Measurements from ENCODE around the gene C11orf24.

C11orf24 gene

DNA sequence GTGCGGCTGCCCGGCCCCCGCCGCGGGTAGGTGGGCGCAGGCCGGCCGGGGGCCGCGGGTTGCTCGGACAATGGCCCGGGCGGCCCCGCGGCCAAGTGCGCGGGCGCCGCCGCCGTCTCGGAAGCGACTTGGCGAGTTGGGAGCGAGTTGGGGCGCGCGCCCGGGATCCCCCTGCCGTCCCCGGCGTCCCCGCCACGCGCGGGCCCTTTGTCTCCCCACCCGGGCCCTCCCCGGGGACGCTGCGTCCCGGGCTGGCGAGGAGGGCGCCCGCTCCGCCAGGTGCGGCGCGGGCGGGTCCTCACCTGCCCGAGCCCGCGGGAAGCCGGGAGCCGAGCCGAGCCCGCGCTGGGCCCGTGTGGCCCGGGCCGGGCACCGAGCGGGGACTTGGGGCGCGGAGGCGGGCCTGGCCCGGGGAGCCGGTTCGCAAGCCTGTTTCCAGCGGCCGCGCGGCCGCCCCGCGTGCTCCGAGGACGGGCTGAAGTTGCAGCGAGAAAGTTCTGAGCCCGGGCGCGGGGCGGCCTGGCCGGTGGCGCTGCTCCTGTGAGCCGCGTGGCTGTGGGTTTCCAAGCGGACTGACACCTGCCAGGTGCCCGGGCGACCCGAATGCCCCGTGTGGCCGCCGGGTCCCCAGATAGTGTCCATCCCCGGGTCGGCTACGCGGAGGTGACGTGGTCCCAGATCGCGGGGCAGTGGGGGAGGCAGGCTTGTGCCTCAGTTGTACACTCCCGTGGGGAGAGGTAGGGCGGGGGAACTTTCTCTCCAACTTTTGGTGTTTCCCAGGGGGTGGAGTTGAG, 41.2 kb upstream of the C11orf24 start:
- TF ChIP-seq, protein P1, sequence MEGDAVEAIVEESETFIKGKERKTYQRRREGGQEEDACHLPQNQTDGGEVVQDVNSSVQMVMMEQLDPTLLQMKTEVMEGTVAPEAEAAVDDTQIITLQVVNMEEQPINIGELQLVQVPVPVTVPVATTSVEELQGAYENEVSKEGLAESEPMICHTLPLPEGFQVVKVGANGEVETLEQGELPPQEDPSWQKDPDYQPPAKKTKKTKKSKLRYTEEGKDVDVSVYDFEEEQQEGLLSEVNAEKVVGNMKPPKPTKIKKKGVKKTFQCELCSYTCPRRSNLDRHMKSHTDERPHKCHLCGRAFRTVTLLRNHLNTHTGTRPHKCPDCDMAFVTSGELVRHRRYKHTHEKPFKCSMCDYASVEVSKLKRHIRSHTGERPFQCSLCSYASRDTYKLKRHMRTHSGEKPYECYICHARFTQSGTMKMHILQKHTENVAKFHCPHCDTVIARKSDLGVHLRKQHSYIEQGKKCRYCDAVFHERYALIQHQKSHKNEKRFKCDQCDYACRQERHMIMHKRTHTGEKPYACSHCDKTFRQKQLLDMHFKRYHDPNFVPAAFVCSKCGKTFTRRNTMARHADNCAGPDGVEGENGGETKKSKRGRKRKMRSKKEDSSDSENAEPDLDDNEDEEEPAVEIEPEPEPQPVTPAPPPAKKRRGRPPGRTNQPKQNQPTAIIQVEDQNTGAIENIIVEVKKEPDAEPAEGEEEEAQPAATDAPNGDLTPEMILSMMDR (IDR thresholded peaks at IDR 0.05; ENCODE audit: low read depth, low read length), result no peak
- peak overlapping the region; percentile 54 for H3K4me3 ChIP-seq (ENCODE audit: low read depth, low read length)

DNA sequence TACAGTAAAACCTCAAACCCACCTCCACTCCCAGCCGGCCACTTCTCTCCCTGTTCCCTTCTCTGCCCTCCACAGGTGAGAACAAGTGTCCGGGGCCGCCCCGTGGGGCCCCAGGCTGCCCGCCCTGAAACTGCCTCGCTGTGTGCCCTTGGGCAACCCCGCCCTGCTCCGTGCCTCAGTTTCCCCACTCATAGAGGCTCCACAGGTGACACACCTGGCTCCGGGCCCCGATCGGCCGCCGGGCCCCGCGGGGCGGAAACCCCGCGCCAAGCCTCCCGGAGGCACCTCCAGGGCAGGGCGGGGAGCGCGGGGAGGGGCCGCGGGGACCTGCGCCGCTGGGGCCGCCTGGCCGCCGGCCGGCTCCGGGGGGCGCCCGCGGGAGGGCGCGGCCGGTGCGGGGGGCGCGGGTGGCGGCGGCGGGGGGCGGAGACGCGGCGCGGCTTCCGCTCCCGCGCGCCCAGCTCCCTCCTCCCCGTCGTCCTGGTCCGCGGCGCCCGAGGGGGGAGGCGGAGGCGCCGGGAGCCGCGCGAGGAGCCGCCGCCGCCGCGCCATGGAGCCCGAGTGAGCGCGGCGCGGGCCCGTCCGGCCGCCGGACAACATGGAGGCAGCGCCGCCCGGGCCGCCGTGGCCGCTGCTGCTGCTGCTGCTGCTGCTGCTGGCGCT, 40.5 kb upstream of the C11orf24 start, which contains the start of gene LRP5:
Gene LRP5 (plus strand): TSS at position 475 of the 663 bp plus-strand sequence. CDS start 124 bp downstream, at position 599.
- H3K4me3 ChIP-seq (ENCODE audit: low read depth, low read length), result peak within 1 kb of the TSS; percentile 54
- TF ChIP-seq, protein P1 (IDR thresholded peaks at IDR 0.05; ENCODE audit: low read depth, low read length), result no peak

DNA sequence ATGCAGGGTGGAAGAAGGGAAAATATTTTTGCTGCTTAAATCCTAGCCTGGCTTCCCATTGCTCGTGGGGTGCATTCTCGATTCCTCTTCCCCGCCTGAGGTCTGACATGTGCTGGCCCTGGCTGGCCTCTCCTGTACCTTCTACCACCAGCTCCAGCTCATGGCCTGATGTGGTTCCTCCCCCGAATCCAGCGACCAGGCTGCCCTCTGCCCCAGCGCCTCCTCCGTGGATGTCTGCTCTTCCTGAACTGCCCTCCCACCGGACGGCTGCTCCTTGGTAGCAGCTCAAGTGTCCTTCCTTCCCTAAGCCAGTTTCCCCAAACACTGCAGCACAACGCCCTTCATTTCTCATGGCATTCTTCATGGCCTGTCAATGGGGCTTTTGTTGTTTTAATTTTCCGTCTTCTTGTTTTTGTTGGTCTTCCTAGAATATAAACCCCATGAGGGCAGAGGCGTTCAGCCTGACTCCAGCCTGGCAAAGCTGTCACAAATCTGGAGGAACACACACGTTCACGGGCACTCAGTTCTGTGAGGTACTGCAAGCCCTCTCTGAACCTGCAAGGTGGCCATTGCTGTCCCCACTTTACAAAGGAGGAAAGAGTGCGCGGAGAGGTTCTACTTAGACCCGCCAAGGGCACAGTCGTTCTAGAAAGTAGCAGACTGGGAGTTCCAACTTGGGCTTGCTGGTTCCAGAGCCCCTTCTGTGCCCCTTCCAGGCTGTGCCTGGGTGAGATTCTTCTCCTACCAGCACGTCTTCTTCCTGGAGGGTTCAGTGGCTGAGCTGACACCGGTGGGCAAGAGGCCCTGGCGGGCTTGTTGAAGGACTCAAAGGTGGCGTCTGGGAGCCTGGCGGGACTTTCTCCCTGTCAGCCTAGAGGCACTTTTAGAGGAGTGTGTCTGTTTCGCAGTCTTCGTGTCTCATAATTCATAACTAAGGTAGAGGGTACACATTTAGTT, 39.7 kb upstream of the C11orf24 start:
- no peak overlapping the region for H3K4me3 ChIP-seq (ENCODE audit: low read depth, low read length)
- TF ChIP-seq, protein P1 (IDR thresholded peaks at IDR 0.05; ENCODE audit: low read depth, low read length), result no peak

DNA sequence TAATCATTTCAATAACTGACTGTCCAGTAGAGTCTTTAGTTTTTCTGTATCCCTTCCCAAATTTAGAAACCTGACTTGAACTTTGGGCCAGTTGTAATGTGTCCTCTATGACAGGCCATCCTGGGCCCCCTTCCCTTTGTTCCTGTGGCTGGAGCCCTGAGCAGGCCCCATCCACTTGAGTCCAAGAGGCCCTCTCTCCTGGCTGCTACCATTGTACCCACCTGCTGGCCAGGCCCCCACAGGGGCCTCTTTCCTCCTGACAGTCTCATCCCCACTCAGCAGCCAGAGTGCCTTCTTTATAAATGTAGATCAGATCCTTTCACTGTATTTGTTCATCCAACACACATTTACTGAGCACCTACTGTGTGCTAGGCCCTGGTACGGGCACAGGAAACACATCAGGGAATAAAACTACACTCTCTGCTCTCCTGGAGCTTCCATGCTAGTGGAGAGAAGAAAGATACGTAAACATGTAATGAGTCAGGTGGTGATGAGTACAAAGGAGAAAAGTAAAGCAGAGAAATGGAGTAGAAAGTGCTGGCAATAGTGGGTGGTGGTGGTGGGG, 37.9 kb upstream of the C11orf24 start:
- H3K4me3 ChIP-seq (ENCODE audit: low read depth, low read length), result no peak overlapping the region
- TF ChIP-seq, protein P1 (IDR thresholded peaks at IDR 0.05; ENCODE audit: low read depth, low read length), result no peak

DNA sequence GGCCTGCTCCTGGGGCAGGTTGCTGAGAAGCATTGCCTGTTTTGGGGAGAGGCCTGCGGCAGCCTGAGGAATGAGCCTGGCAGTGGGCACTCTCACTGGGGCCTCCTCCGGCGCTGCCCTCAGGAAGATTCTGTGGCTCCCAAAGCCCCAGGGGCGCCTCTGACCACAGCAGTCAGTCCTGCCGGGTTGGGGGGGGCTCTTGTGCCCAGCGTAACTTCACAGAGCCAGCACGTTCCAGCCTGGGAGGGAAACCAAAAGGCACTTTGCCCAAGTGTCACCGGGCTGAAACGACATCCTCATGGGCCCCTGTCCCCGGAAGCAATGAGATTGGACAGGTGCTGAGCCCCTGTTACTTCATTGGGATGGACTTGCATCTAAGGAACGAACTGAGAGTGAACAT, 36.3 kb upstream of the C11orf24 start:
- TF ChIP-seq, protein P1 (IDR thresholded peaks at IDR 0.05; ENCODE audit: low read depth, low read length), result no peak
- no peak overlapping the region for H3K4me3 ChIP-seq (ENCODE audit: low read depth, low read length)

DNA sequence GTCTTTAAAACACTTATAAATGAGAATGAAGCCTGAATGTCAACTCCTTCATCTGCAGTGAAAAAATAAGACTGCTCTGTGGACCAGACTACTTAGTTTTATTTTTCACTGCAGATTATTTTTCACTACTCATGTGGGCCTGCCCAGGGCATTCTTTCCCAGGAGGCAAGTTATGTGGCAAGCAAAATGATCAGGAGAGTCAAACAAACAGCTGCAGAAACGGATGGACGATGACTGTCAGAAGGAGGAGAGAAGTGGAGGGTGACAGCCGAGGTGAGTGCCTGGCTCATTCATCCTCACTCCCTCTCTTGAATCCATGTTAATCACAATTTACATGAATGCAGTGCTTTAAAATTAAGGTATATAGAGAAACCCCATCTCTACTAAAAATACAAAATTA, 34.9 kb upstream of the C11orf24 start:
- TF ChIP-seq, protein P1 (IDR thresholded peaks at IDR 0.05; ENCODE audit: low read depth, low read length), result no peak
- H3K4me3 ChIP-seq (ENCODE audit: low read depth, low read length), result no peak overlapping the region
